ENCODE measurements around the gene ATRIP. TPM values are rescaled to one million over a fixed set of nuclear protein-coding genes. Genes with fewer than 3 reads are reported as not detected.
"Not testable (repeated sequence)": the region's sequence is repeated elsewhere in the genome, so short reads cannot be mapped to it uniquely, and the experiment has no call there.

The ATRIP gene
- total RNA-seq, 4 donors from 2014 or later: 5.6 to 14.1 (median 9.3) TPM

GRCh38 chr3:48400824-48401433 is 45.6 kb upstream of the ATRIP start:
- intact Hi-C loops (cut with DNase I; ENCODE audit: low total_unique reads): loop anchor here (2.0 kb wide), 1 partner anchor 36 kb away; no protein-coding TSS in a partner anchor
- TF ChIP-seq POLR2A (IDR thresholded peaks at IDR 0.05): no peak
- TF ChIP-seq, protein P1, sequence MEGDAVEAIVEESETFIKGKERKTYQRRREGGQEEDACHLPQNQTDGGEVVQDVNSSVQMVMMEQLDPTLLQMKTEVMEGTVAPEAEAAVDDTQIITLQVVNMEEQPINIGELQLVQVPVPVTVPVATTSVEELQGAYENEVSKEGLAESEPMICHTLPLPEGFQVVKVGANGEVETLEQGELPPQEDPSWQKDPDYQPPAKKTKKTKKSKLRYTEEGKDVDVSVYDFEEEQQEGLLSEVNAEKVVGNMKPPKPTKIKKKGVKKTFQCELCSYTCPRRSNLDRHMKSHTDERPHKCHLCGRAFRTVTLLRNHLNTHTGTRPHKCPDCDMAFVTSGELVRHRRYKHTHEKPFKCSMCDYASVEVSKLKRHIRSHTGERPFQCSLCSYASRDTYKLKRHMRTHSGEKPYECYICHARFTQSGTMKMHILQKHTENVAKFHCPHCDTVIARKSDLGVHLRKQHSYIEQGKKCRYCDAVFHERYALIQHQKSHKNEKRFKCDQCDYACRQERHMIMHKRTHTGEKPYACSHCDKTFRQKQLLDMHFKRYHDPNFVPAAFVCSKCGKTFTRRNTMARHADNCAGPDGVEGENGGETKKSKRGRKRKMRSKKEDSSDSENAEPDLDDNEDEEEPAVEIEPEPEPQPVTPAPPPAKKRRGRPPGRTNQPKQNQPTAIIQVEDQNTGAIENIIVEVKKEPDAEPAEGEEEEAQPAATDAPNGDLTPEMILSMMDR (IDR thresholded peaks at IDR 0.05): no peak
- 56 to 60% methylated on average over 6 of the region's 6 CpGs for WGBS, 2 donors
- DNase-seq (ENCODE audit: low spot score in 2 of 2): peak; percentile 59 to 85
- H3K4me3 ChIP-seq (ENCODE audit: low read depth, poor library complexity, severe bottlenecking): no peak overlapping the region

DNA sequence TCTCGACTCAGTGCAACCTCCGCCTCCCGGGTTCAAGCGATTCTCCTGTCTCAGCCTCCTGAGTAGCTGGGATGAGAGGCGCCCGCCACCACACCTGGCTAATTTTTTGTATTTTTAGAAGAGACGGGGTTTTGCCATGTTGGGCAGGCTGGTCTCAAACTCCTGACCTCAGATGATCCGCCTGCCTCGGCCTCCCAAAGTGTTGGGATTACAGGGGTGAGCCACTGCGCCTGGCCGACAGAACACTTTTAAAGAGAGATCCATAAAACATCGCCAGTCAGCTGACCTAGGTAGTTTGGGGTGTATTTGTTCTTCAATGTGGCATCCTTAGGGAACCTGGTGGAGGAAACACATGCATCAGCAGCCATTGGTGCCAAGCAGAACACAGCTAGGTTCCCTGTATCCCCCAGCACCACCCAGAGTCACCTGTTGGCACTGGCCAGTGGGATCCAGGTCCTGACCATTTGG is 45.1 kb upstream of the ATRIP start:
- WGBS, 2 donors: 87 to 91% methylated on average over 12 of the region's 12 CpGs
- intact Hi-C loops (cut with DNase I; ENCODE audit: low total_unique reads): loop anchor here (2.0 kb wide), 1 partner anchor 35 kb away; no protein-coding TSS in a partner anchor
- DNase-seq (ENCODE audit: low spot score in 2 of 2): peak in 1 of 2 donors; percentile 76
- H3K4me3 ChIP-seq (ENCODE audit: low read depth, poor library complexity, severe bottlenecking): not testable (repeated sequence)

- intact Hi-C loops (cut with DNase I; ENCODE audit: low total_unique reads): no loop called here
- WGBS, 2 donors: 9 to 23% methylated on average over 5 to 8 of the region's 8 CpGs
- no peak overlapping the region for H3K4me3 ChIP-seq (ENCODE audit: low read depth, poor library complexity, severe bottlenecking)
- TF ChIP-seq POLR2A (IDR thresholded peaks at IDR 0.05): no peak
- peak; percentile 93 to 98 for DNase-seq (ENCODE audit: low spot score in 2 of 2)
Measured at GRCh38 chr3:48402281-48402732, 44.2 kb upstream of the ATRIP start.

DNA sequence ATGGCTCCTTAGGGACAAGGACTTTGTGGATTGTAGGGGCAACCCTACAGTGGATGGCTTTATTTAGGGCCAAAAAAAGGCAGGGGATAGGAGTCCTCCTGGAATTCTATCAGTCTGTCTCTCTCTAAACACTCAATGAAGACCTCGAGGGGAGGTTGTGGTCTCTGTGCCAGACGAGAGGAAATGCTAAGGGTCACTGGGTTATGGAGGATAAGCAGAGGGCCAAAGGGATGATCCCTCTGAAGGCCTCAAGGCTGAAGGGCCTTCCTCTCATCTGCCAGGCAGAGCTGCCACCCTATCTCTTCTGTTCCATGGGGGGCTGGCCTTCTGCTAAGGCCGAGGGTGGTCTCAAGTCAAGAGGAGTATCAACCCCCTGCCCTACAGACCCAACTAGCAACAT is 43.6 kb upstream of the ATRIP start:
- 55 to 72% methylated on average over 3 of the region's 3 CpGs for WGBS, 2 donors
- intact Hi-C loops (cut with DNase I; ENCODE audit: low total_unique reads): no loop called here
- H3K4me3 ChIP-seq (ENCODE audit: low read depth, poor library complexity, severe bottlenecking): no peak overlapping the region
- peak in 1 of 2 donors; percentile 13 for DNase-seq (ENCODE audit: low spot score in 2 of 2)
- TF ChIP-seq, protein P1 (IDR thresholded peaks at IDR 0.05): no peak
- TF ChIP-seq POLR2A (IDR thresholded peaks at IDR 0.05): no peak

GRCh38 chr3:48403533-48404439 is 42.8 kb upstream of the ATRIP start:
- no peak overlapping the region for H3K4me3 ChIP-seq (ENCODE audit: low read depth, poor library complexity, severe bottlenecking)
- TF ChIP-seq, protein P1 (IDR thresholded peaks at IDR 0.05): no peak
- TF ChIP-seq POLR2A (IDR thresholded peaks at IDR 0.05): no peak
- intact Hi-C loops (cut with DNase I; ENCODE audit: low total_unique reads): no loop called here
- 81 to 88% methylated on average over 10 to 12 of the region's 15 CpGs for WGBS, 2 donors
- peak; percentile 15 to 82 for DNase-seq (ENCODE audit: low spot score in 2 of 2)

GRCh38 chr3:48404440-48405342 is 41.8 kb upstream of the ATRIP start:
- intact Hi-C loops (cut with DNase I; ENCODE audit: low total_unique reads): no loop called here
- peak; percentile 14 to 85 for DNase-seq (ENCODE audit: low spot score in 2 of 2)
- WGBS, 2 donors: 79 to 84% methylated on average over 19 to 21 of the region's 21 CpGs
- TF ChIP-seq, protein P1 (IDR thresholded peaks at IDR 0.05): no peak
- no peak for TF ChIP-seq POLR2A (IDR thresholded peaks at IDR 0.05)
- no peak overlapping the region for H3K4me3 ChIP-seq (ENCODE audit: low read depth, poor library complexity, severe bottlenecking)

All from lower leg skin (tissue), 4 donors.